Body of pancreas (tissue), 4 donors: ENCODE measurements around the gene COMT.

Experiments
- POLR2A ChIP-seq, 3 donors: fragments of 450-650 bp; IDR thresholded peaks; one replicate each; pipeline ENCODE4 v1.6.1; 2016; ENCODE audit warnings: antibody characterized with exemption in 3 of 3, mild to moderate bottlenecking in 2 of 3
- TF ChIP-seq, protein P1 (sequence below), 7 experiments: fragments of 450-650 bp in 4 of 7; fragments of 200-600 bp in 3 of 7; sonication (generic) in 3 of 7; IDR thresholded peaks; one replicate each; pipeline ENCODE4 v1.5.1; 2016 to 2019; ENCODE audit warnings: antibody characterized with exemption in 7 of 7

DNA sequence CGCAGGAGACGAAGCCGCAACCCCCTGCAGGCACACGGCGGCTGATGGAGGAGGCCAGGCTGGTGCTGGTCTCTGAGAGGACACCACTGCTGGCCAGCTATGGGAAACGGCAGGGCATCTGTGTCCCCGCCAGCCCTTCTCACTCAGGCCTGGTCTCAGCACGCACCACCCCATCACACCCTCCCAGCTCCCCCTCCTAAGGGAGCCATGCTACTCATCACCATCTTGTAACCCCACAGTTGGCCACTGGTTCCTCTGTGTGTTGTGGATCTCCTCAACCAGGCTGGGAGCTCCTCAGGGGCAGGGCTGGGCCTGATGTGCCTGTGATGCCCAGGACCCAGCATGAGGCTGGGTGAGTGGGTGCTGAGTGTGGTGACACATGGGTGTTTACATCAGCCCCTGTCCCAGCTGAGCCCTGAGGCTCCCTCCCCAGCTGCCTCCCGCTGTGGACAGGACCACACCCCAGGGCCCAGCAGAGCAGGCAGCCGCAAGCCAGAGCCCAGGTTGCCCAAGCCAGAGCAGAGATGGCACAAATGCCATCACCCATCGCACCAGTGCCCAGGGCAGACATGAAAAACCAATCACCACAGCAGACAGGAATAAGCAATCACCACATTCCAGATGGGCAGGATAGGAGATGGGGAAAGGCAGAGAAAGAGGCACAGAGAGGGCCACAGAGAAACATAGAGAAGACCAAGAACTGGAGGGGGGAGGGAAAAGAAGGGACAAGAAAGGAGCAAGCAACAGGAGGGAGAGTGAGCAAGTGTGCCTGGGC is 66.8 kb downstream of the COMT start:
- TF ChIP-seq POLR2A (IDR thresholded peaks at IDR 0.05): no peak
- TF ChIP-seq, protein P1, sequence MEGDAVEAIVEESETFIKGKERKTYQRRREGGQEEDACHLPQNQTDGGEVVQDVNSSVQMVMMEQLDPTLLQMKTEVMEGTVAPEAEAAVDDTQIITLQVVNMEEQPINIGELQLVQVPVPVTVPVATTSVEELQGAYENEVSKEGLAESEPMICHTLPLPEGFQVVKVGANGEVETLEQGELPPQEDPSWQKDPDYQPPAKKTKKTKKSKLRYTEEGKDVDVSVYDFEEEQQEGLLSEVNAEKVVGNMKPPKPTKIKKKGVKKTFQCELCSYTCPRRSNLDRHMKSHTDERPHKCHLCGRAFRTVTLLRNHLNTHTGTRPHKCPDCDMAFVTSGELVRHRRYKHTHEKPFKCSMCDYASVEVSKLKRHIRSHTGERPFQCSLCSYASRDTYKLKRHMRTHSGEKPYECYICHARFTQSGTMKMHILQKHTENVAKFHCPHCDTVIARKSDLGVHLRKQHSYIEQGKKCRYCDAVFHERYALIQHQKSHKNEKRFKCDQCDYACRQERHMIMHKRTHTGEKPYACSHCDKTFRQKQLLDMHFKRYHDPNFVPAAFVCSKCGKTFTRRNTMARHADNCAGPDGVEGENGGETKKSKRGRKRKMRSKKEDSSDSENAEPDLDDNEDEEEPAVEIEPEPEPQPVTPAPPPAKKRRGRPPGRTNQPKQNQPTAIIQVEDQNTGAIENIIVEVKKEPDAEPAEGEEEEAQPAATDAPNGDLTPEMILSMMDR (IDR thresholded peaks at IDR 0.05): no peak
